ENCODE measurements around the gene CLEC9A.

The CLEC9A gene

DNA sequence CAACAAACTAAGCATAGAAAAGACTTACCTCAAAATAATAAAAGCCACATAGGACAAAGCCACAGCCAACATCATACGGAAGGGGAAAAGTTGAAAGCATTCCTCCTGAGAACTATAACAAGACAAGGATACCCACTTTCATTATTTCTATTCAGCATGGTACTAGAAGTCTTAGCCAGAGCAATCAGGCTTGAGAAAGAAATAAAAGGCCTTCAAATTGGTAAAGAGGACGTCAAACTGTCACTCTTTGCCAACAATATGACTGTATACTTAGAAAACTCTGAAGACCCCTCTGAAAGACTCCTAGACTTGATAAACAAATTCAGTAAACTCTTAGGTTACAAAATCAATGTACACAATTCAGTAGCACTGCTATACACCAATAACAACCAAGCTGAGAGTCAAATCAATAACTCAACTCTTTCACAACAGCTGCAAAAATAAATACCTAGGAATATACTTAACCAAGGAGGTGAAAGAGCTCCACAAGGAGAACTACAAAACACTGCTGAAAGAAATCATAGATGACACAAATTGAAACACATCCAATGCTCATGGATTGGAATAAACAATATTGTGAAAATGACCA lies 79.9 kb downstream of the CLEC9A start:
- no peak for DNase-seq (ENCODE audit: low read depth in 2 of 2)

- DNase-seq (ENCODE audit: low read depth in 2 of 2), result no peak
Measured at GRCh38 chr12:10111451-10111850, 81.0 kb downstream of the CLEC9A start.

DNA sequence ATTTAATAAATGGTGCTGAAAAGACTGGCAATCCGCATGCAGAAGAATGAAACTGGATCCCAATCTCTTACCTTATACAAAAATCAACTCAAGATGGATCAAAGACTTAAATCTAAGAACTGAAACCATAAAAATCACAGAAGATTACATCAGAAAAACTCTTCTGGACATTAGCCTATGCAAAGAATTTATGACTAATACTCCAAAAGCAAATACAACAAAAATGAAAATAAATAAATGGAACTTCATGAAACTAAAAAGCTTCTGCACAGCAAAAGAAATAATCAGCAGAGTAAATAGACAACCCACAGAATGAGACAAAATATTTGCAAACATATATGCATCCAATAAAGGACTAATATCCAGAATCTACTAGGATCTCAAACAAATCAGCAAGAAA lies 82.6 kb downstream of the CLEC9A start:
- DNase-seq (ENCODE audit: low read depth in 2 of 2), result no peak

DNA sequence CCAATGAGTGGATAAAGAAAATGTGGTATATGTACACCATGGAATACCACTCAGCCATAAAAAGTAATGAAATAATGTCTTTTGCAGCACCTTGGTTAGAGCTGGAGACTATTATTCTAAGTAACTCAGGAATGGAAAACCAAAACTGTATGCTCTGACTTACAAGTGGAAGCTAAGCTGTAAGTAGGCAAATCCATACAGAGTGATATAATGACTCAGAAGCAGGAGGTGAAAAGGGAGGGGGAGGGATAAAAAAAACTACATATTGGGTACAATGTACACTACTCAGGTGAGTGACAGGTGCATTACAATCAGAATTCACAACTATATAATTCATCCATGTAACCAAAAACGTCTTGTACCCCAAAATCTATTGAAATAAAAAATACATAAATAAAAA lies 83.4 kb downstream of the CLEC9A start:
- DNase-seq (ENCODE audit: low read depth in 2 of 2), result no peak

- DNase-seq (ENCODE audit: low read depth in 2 of 2), result no peak
Measured at GRCh38 chr12:10115311-10115710, 84.8 kb downstream of the CLEC9A start.

Measured in stimulated activated CD4-positive, alpha-beta T cell treated with anti-CD3 and anti-CD28 coated beads, Interleukin-1b, Interleukin-23, amount 100 ng/mL, for 4 hours (primary cell).